SIG-M5 treated with dmso at 0.1 percent for 504 hours (cell line): ENCODE results near the gene EDN3.

Experiments
- DNase-seq: peaks from one replicate; lab custom pipeline; 2025; ENCODE audit not compliant: unreplicated experiment; lab: John Stamatoyannopoulos, UW

The EDN3 gene, protein sequence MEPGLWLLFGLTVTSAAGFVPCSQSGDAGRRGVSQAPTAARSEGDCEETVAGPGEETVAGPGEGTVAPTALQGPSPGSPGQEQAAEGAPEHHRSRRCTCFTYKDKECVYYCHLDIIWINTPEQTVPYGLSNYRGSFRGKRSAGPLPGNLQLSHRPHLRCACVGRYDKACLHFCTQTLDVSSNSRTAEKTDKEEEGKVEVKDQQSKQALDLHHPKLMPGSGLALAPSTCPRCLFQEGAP

DNA sequence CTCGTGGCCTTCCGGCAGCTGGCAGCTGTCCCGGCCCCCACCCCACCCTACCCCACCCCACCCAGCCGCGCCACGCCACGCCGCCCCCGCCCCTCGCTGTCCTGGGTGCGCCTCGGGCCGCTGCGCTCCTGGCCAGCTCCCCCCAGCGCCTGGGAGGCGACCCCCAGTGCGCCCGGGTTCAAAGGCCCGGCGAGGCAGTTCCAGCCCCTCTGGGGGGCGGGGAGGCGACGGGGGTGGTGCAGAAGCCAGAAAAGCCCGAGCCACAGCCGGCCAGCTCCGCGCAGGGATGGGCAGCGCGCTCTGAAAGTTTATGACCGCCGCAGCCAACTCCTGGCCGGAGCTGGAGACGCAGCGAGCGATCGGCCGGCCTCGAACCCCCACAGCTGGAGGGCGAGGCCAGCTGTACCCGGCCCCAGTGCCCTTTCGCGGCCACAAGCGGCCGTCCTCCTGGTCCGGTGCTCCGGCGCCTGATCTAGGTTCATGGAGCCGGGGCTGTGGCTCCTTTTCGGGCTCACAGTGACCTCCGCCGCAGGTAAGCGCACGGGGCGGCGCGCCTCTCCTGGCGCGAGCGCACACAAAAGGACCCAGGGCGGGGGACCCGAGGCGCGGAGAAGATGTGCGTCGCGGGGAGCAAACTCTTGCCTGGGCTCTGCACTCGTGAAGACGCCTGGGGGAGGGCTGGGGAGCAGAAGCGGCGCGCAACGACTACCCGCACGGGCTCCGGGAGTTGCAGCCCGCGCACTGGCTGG is at the start of gene EDN3:
TSS of gene EDN3 (plus strand) at position 279 of the 749 bp plus-strand sequence. CDS start at position 481, 202 bp downstream.
- no peak for DNase-seq

DNA sequence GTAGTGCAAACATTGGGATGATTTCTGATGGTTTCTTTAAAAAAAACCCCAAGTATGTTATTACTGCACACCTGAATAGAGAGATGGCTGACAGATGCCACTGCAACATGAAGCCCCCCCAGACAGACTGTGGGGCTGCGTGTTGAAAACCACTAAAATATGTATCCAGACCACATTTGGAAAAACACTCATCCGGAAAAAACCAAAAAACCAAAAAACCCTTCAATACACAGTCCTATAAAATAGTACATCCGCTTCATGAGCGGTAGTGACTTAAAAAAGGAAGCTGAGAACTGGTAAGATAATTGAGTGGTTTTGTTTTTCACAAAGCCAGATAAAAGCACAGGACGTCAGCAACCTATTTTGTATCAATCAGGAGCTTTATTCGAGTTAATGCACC is 47.1 kb upstream of the EDN3 start:
- no peak for DNase-seq

DNA sequence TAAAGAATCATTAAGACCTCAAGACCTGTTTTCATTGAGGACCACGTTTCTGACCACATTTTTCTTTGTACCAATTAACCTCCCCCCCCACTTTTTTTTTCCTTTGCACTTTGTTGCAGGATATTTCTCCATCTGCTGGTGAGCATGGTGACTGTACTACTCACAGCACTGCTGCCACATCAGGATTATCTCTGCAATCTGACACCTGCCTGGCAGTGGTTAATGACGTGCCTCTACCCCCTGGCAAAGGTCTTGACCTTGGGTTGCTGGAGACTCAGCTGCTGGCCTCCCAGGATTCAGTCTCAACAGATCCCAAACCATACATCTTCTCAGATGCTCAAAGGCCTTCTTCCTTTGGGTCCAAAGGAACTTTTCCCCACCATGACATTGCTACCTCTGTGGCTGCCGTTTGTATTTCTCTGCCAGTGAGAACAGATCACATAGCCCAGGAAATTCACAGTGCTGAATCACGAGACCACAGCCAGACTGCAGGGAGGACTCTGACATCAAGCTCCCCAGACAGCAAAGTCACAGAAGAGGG is 46.6 kb upstream of the EDN3 start:
- DNase-seq = no peak

DNA sequence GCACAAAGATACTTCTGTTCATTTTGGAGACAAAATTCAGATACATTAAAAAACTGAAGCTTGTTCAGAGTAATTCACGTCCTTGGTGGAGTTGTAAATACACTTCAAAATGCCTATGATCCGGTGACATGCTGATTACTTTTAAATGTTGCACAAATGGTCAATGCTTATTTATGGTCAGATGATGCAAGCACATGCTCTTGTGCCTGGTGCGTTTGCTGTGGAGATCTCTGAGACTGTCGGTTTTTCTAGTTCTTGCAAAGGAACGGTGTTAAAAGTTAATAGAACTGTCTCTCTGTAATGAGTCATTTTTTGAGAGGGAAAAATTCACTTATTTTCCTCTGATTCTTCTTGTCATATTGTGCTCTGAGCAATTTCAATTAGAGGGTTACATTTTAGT is 45.2 kb upstream of the EDN3 start:
- no peak for DNase-seq

DNA sequence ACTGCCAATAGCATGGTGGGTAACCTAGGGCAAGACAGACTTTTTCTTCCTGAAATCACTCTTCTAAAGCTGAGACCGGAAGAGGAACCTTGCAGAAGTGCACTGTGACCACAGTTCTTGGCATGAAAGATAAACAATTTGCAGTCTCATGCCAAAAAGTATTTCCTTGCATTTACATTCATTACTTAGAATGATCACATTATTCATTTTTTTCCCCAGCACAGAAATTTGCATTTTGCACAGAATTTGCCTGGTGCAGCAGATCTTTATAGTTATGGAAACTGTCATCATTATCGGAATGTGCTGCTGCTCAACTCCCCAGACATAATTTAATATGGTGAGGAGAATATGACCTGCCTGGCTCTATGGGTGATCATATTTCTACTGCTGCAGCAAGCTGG is 42.2 kb upstream of the EDN3 start:
- no peak for DNase-seq

DNA sequence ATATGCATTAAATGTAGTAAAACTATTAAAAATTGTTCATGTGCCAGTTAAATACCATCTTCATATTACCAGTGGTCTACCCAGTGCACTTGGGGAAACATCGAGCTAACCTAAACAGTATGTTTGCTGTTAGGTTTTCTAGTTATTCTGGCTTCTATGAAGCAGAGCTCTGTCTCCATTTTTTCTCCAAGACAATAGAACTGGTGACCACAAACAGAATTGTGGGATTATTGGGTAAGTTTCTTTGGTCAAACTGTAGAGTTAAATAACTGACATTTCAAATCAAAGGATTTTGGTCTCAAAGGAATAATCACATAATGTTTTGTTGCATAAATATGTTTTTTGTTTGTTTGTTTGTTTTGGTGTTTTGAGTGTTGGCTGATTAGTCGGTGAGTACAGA is 40.5 kb upstream of the EDN3 start:
- no peak for DNase-seq

DNA sequence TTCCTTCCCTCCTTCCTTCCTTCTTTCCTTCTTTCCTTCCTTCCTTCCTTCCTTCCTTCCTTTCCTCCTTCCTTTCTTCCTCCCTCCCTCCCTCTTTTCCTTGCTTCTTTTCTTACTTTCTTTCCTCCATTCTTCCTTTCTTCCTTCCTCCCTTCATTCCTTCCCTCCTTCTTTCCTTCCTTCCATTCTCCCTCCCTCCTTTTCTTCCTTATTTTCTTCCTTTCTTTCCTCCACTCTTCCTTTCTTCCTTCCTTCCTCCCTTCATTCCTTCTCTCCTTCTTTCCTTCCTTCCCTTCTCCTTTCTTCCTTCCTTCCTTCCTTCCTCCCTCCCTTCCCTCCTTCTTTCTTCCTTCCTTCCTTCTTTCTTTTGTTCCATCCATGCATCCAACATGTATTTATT is 35.1 kb upstream of the EDN3 start:
- no peak for DNase-seq

DNA sequence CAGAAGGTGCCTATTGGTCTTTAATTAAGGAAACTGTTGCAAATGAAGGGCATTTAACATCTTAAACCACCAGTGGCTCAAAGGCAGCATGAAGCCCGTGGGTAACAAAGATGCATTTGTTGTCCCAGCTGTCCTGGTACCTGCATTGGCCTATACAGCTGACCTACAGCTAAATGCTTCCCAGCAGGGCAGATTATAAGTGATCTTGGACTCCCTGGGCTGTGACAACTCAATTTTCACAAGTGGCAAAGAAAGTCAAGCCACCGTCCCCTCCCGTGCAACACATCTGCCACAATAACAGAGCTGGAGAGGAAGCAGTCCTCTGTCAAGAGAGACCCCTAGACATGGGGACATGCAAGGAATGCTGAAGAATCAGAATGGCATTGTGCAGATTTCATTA is 31.5 kb upstream of the EDN3 start:
- no peak for DNase-seq

DNA sequence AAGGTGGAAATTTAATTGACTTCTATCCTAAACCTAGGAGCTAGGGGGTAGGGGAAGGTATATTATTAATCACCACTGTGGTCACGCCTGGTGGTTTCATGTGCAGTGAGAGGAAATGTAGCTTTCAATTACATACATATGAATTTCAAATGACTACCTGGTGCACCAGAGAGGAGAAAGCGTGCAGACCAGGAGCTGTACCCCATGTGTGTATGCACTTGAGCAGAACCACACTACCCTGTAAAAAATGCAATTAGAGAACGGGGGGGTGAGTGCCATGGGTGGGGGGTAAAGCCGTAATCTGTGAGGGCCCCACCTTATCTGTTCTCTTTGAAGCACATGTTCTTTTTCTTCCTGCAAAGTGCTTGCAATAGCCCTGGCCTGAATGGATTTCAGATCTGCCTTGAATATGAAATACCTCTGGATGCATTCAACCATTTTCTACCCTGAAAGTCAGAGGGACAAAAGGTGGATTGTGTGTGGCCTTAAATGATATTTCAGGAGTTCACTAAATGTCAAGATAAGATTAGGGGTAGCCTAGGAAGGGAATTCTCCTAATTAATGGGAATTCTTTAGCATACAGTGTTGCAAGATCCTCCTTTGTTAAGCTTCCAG is 30.9 kb upstream of the EDN3 start:
- no peak for DNase-seq

DNA sequence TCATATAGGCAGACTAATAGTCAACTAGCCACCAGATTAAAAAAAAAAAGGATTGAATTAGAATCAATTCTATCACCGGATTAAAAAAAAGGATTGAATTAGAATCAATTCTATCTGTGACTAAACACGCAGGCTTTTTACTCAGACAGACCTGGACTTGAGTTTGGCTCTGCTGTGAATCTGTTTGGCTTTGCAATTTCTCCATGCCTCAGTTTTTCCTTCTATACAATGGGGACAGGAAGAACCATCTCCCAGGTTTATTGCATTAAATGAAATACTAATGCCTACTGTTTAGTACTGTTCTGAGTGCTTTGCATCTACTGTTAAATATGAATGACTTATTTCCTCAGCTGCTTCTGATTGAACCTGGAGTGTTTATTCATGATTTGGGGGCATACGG is 30.0 kb upstream of the EDN3 start:
- DNase-seq = no peak

DNA sequence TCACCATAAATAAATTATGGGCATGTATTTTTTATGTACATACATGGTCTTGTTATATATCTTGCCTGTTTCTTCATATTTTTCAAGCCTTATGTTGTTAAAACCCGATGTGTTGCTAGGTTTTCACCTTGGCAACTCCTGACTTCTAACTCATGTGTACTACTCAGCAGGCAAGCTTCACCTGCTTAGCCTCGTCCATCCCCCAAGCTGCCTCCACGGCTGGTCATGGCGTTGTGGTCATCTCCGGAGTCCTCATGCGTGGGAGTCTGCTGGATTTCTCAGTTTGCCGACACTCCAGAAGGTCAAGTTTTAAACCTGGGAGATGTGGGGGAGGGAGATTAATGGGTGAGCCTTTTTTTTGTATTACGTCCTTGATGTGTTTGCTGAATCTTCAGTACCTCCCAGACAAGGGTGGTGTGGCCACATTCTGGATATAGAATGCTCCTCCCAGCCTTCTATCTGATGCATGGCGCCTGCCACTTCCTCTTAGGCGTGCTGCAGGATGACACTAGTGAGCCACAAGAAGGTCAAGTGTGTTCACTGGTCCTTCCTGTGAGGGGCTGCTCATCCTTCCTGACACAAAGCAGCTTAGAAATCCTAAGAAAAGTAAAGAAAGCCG is 26.6 kb upstream of the EDN3 start:
- no peak for DNase-seq

DNA sequence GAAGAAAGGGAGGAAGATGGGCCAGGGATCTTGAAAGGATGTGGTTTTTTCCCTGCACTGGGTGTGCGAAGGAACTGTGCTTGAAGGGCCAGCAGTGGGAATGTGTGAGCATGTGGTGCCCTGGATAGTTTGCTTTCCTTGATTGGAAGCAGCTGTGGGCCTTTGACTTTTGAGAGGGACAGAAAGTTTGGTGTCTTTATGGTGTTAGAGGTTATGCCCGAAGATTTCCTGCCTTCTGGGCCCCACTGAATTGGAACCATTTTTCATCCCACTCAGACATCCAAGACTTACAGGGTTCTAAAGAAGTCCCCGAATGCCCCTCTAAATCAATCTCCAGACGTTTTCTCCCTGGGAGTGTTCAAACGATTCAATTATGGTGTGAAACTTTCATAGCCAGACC is 23.5 kb upstream of the EDN3 start:
- DNase-seq = no peak

DNA sequence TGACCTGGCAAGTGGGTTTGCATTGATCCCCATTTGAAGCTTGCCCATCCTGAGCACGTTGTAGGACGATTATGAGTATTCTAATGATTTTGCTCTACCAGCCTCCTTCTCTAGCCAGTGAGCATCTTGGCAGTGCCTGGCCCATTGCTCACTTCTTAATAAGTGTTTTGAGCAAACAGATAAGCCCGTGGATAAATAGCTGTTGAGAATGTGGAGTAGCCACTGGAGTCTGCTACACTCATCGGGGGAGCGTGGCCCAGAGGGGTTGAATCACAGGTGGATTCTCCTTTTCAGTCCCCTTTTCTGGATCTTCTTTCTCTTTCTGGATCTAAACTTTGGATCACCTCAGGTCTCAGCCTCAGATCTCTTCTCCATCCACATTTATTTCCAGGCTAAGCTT is 15.9 kb upstream of the EDN3 start:
- DNase-seq = no peak

DNA sequence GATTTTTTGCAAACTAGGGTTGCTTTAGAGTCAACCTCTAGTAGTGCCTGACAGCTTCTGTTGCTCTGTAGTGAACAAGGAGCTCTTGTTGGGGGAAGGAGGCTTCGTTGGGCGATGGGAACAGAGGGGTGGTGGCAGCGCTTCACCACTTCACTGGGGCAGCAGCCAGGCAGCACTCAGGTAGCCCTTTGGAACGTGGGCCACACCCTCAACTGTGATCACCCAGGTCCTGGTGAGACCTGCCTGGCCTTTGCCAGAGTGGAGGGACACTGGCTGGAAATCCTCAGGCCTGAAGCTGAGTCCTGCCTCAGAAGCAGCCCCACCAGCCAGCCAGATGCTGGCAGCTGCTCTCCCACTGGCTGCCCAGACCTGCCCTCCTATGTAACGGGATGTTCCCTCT is 10.4 kb upstream of the EDN3 start:
- DNase-seq = no peak

DNA sequence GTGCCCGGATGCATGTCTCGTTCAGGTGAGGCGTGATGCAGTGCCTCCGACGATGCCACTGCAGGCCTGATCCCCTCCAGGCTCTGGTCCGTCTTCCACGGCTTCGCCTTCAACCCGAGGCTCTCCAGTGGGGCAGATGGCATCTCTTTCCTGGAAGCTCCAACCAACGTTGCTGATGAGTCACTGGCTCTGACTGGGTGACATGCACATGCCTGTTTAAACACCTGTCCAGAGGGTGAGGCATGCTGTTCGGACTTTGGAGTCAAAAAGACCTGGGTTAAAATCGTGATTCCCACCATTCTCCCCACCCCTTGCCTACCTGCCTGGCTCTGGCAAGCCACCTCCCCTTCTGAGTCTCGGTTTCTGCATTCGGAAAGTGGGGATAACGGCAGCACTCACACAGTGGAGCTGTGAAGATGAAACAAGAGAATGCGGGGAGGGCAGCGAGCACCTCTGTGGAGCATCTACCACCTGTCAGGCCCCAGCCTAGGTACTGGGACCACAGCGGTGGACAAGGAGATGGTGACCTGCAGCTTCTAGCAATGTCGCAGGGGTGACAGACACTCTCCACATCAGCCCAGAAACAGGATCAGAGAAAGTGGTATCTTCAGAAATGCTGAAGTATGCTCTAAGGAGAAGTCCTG is 8.5 kb upstream of the EDN3 start:
- no peak for DNase-seq

DNA sequence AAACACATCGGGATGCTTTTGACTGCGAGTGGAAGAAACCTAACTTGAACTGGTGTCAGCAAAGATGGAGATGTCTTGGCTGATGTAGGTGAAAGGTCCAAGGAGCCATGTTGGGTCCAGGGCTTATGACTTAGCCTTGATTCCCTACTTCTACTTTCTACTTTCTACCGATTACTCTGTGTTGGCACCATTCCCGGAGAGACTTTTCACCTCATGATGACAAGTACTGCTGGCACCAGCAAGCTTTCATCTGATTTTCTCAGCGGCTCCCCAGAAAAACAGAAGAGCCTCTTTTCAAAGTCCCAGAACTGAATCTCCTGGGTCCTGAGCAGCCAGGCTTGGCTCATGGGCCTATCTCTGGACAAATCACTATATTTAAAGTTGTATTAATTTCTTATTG is 4.9 kb upstream of the EDN3 start:
- no peak for DNase-seq

DNA sequence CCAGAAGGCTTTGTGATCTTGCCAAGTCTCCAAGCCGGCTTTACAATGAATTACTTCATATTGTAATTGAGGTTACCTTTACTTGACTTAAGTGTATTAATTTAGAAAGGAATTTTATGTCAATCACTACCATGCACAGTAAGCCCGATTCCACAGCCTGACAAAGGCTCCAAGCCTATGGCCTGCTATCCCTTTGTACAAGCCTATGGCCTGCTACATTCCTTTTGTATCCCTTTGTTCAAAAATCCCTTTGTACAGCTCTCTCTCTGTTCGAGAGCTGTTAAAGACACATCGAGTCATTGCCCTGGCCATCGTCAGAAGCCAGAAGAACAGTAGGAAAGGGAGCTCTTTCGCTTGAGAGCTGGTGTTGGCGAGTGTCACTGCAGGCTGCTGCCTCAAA is 2.7 kb upstream of the EDN3 start:
- no peak for DNase-seq

DNA sequence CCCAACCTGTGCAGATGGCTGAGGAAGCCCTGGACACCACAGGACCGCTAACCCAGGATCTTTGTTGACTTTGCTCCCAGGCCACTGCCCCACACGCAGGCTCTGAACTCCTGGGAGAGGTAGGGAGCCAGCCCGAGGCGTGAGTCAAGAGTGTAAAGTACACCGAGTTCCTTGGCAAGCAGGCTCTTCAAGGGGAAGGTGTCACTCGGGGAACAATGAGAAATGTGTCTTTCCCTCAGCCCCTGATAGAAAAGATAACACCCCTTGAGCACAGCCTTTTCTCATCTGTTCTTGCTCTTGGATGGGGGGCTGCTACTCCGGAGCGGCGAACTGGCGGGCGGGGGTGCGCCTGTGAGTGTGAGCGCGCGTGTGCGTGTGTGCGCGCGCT is 472 bp upstream of the EDN3 start:
- DNase-seq = no peak

DNA sequence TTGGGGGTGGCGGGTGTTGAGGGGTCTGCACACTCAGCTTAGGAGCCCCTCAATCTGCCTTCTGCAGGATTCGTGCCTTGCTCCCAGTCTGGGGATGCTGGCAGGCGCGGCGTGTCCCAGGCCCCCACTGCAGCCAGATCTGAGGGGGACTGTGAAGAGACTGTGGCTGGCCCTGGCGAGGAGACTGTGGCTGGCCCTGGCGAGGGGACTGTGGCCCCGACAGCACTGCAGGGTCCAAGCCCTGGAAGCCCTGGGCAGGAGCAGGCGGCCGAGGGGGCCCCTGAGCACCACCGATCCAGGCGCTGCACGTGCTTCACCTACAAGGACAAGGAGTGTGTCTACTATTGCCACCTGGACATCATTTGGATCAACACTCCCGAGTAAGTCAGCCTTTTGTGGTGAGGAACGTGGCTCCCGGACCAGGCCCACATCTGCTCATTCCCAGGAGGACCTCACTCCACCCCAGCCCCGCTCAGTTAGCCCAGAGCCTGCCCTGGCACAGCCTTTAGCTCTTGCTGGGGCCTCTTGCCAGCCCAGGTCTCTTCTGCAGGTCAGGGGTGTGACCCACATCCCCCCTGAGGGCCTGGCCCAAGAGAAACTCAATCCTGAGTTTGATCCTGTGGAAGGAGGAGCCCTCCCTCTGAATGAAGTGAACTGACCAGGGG is 1.1 kb downstream of the EDN3 start:
- DNase-seq = no peak

DNA sequence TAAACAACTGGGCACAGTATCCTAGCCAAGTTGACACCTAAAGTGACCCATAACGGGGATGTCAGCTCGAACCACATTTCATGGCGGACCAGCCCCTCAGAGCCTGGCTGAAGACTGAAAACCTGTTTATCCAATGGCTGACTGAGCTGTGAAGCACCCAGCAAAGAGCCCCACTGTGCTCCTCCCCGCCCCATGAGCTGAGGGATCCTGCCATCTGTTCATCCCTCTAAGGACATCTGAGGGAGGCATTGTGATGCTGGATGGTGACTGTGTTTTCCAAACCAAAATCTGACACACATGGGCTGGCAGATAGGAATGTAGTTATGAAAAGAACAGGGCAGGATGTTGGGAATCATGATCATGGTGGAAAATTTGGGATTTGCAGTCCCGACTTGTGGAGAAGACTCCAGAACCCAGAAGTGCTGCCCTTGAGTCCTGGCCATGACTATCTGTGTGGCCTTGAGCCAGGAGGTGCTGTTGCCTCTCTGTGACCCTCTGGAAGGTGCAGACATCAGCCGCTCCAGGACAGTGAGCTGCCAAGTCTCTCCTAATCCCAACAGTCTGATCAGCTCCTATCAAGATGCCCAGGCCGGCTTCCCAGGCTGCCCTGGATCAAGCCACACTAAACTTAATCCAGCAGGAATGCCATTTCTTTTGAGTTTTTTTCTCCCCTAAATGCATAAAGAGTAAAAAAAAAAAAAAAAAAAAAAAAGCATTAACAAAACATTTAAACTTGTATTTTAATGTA is 5.7 kb downstream of the EDN3 start:
- no peak for DNase-seq
